ENCODE results near the gene DPM2.

The DPM2 gene, protein sequence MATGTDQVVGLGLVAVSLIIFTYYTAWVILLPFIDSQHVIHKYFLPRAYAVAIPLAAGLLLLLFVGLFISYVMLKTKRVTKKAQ

DNA sequence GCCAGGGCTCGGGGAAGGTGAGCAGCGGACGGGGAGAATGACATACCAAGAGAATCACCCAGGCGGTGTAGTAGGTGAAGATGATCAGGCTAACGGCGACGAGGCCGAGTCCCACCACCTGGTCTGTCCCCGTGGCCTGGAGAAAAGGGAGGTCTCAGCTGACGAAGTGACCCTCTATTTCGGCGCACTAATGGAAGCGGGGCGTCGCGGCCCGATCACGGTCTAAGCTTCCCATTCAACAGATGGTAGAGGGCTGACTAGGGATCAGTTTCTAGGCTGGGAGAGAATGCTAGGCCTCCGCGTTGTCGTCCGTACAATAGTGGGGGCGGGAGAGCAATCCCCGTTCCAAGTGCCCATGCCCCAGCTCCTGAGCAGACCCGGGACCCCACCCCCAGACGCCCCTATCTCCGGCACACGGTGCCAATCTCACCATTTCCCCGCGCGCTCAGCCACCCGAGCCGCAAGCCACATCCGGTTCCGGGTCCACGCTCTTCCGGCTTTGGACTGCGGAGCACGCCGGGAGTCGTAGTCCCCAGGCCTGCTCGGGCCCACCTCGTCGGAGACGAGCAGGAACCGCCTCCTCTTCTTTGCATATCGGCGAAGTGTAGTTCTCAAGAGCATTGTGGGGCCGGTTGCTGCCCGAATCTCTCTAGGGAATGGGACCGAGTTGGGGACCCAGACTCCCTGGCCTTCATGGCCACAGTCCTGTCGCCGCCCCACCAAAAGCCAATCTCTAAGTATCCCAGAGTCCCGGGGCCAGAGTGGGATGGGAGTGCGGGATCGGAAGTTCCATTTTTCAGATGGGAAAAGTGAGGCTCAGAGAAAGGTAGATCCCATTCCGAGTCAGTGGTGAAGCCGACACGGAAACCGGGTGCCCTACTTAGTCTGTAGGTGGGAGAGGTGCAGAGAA, at the start of gene DPM2:
DPM2 (minus strand) TSS at position 467 of the 910 bp plus-strand sequence; CDS start at position 433, 34 bp downstream.
- peak within 1 kb of the TSS; percentile 85 for H3K4me3 ChIP-seq (ENCODE audit: control insufficient read depth, low read depth, low read length)
- TF ChIP-seq CTCF (IDR thresholded peaks at IDR 0.05; ENCODE audit: control insufficient read depth, insufficient read depth, low read depth, low read length, missing control alignments) = no peak
- DNase-seq (ENCODE audit: low read depth) = no peak

GRCh38 chr9:127987103-127987614, 49.5 kb upstream of the DPM2 start:
- TF ChIP-seq CTCF (IDR thresholded peaks at IDR 0.05; ENCODE audit: control insufficient read depth, insufficient read depth, low read depth, low read length, missing control alignments) = no peak
- no peak overlapping the region for H3K4me3 ChIP-seq (ENCODE audit: control insufficient read depth, low read depth, low read length)
- no peak for DNase-seq (ENCODE audit: low read depth)

DNA sequence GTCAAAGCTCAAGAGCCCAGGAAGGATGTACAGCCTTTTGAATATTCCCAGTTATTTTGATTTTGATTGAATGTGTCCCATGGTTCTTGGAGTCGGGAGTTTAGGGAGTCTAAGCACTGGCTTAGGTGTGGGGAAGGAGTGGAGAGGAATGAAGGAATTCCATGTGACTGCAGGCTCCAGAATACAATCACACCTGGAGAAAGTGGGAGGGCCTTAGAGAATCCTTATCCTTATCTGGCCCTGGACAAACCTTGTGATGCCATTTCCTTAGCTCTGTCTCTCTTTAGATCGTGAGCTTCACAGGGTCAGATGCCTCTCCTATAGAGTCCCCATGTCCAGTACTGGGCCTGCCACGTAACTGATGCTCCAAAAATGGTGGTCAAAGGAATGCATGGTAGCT, 47.4 kb upstream of the DPM2 start:
- no peak for TF ChIP-seq CTCF (IDR thresholded peaks at IDR 0.05; ENCODE audit: control insufficient read depth, insufficient read depth, low read depth, low read length, missing control alignments)
- DNase-seq (ENCODE audit: low read depth) = no peak

GRCh38 chr9:127983847-127984289, 46.2 kb upstream of the DPM2 start:
- no peak for TF ChIP-seq CTCF (IDR thresholded peaks at IDR 0.05; ENCODE audit: control insufficient read depth, insufficient read depth, low read depth, low read length, missing control alignments)
- DNase-seq (ENCODE audit: low read depth) = no peak
- no peak overlapping the region for H3K4me3 ChIP-seq (ENCODE audit: control insufficient read depth, low read depth, low read length)

More for the DNA sequence above, 47.4 kb upstream of the DPM2 start:
- H3K4me3 ChIP-seq (ENCODE audit: control insufficient read depth, low read depth, low read length) = no peak overlapping the region

DNA sequence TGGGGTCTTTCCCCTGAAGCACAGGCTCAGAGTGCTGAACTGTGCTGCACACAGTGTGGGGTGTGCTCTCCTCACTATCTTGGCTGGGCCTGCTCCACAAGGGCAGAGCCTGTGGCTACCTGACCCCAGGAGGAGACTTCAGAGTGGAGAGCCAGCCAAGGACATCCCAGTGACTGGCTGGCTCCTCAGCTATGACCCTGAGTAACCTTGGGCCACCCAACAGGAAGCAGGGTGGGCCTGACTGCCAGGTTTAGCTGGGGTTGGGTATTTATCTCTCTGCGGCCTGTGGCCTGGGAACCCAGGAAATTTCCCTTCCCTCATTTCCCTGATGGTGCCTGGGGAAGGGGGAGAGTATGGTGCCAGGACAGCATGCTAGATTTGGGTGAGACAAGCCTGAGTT, 45.3 kb upstream of the DPM2 start:
- no peak for TF ChIP-seq CTCF (IDR thresholded peaks at IDR 0.05; ENCODE audit: control insufficient read depth, insufficient read depth, low read depth, low read length, missing control alignments)
- no peak for DNase-seq (ENCODE audit: low read depth)
- no peak overlapping the region for H3K4me3 ChIP-seq (ENCODE audit: control insufficient read depth, low read depth, low read length)

DNA sequence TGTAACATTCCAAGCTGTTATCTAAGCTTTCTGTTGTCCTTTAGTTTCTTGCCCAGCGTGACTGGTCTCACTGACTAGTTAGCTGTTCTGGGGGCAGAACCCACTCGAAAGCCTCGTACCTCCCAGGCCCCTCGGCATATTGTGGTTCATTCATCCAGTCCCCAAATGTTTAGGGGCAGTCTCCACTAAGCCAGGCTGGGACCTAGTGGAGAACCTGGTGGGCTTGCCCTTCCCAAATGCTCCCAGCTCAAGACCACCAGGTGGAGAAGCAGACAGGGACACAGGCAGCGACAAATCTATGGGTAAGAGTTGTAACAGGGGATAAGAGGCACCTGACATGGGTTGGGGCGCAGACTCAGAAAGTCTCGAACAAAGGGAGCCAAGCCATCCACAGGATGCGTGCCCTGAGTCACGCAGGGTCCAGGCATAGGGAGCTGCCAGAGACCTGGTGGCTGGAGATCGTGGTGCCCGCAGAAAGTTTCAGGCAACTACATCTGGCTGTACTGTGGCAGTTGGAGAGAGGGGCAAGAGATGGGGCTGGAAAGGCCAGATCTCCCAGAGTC, 44.0 kb upstream of the DPM2 start:
- no peak for TF ChIP-seq CTCF (IDR thresholded peaks at IDR 0.05; ENCODE audit: control insufficient read depth, insufficient read depth, low read depth, low read length, missing control alignments)
- DNase-seq (ENCODE audit: low read depth) = no peak
- peak overlapping the region; percentile 40 for H3K4me3 ChIP-seq (ENCODE audit: control insufficient read depth, low read depth, low read length)
